GM18519 (cell line): ENCODE data around the gene VAT1L.

Experiments
- ATAC-seq: cut with Tn5 transposase; IDR thresholded peaks from one replicate; pipeline ENCODE4 v1.9.1; 2021; ENCODE audit warnings: mild to moderate bottlenecking, moderate library complexity; ENCODE audit not compliant: unreplicated experiment, low FRiP score

VAT1L gene

DNA sequence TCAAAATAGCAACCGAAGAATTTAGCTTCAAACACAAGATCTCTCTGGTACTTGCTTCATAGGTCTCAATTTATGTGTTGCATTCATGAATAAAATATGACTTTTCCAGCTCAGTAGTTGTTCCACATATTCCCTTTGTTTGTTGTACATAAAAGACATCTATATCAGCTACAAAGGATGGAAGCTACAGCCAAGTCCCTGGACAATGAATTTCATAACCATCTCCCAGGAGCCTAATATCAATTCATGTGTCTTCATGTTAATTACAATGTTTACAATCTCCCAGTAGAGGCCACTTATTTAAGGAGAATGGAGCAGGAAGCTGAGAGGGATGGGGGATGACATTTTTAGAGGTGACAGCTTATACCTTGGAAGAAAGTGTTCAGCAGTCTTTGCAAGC, 237.3 kb downstream of the VAT1L start:
- no peak for ATAC-seq

DNA sequence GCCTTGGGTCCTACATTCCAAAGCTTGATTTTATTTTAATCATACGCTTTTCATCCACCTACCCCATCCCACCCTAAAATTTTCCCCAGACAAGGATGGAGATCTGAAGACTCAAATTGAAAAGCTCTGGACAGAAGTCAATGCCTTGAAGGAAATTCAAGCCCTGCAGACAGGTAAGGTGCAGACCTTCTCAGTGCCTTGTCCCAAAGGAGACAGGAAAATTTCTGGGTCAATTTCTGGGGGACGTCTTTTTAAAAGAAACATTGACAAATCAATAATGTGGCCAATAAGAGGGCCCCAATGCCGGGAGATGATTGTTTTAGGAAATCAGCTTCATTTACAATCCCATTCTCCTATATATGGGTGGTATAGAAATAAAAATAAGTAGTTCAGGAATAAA, 239.7 kb downstream of the VAT1L start:
- ATAC-seq: no peak
